Fibroblast of upper back skin (primary cell): ENCODE results near the gene ZNF768.
"Not testable (repeated sequence)": the region's sequence is repeated elsewhere in the genome, so short reads cannot be mapped to it uniquely, and the experiment has no call there.

Experiments used
- DNase-seq: peaks from one replicate; pipeline ENCODE4 v3.0.0-alpha.2; 2013

Gene ZNF768

GRCh38 chr16:30555315-30556124 lies 29.2 kb upstream of the ZNF768 start:
- no peak for DNase-seq

GRCh38 chr16:30554557-30555314 lies 28.4 kb upstream of the ZNF768 start:
- no peak for DNase-seq

DNA sequence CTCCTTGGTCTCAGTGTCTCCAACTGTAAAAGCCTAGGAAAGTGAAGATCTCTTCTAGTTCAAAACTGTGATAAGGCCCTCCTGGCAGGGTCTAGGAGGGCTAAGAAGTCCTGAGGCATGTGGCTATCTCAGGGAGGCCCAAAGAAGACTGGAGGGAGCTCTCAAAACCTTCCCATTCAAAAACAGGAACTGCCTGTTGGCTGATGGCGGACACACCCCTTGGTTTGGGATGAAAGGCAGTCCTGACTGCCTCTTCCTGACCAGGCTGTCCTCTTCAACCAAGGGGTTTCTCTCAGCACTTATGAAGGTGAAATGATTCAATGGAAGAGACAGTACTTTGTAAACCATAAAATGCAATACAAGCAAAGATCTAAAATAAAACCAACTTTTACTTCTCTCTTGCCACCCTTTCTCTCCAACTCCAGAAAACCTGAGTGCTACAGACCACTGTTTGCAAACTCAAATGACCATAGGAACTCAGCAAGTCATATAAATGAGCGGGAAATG lies 27.1 kb upstream of the ZNF768 start:
- no peak for DNase-seq

- DNase-seq, result no peak
These were observed 26.6 kb upstream of the ZNF768 start for GRCh38 chr16:30552956-30553355.

DNA sequence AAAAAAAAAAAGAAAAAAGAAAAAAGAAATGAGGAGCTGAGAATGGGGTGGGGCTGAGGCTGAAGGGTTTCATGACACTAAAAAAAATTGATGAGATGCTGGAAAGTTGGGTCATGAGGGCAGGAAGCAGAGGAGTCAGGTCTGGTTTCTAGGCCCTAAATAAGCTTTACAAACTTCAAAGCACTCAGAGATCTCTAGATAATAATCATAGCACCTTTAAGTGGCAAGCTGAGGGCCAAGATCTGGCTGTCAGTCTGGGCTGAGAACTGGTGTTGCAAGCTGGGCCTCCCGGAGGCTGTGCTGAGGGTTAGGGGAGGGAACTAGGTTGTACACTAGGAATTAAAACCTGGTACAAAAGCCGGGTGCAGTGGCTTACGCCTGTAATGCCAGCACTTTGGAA lies 25.4 kb upstream of the ZNF768 start:
- no peak for DNase-seq

DNA sequence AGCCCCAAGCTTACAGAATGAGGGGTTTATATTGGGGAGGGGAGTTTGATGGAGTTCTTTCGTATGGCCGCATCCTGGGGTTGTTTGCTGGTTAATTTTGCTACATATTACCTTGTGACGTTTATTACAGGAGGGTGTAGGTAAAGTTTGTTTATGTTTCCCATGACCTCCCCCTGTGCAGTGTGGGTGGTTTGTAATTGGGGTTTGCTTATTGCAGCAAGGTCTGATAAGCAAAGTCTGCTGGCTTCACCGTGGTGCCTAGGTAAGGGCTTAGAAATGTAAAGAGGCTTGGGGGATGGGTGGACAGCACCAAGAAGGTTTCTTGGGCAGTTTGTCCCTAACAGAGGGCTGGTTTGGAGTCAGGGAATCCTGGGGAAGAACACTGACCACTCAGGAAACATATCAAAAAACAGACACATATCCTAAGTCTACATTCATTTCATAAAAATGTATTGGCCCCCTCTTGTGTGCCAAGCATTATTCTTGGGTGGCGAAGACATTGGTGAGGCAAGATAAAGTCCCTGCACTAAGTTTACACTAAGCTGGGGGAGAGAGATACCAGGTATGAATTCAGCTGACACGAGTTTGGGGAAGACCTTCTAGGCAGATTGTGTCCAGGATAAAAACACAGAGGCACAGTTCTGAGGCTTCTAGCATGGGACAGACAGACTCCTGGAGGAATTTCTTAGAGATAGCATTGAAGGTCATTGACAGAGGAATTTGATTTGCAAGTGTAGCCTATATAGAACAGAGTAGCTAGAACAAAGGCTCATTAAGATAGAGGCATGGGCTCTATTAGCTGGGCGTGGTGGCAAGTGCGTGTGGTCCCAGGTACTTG lies 22.3 kb upstream of the ZNF768 start:
- no peak for DNase-seq

GRCh38 chr16:30546115-30546514 lies 19.7 kb upstream of the ZNF768 start:
- no peak for DNase-seq

GRCh38 chr16:30543067-30543466 lies 16.7 kb upstream of the ZNF768 start:
- no peak for DNase-seq

DNA sequence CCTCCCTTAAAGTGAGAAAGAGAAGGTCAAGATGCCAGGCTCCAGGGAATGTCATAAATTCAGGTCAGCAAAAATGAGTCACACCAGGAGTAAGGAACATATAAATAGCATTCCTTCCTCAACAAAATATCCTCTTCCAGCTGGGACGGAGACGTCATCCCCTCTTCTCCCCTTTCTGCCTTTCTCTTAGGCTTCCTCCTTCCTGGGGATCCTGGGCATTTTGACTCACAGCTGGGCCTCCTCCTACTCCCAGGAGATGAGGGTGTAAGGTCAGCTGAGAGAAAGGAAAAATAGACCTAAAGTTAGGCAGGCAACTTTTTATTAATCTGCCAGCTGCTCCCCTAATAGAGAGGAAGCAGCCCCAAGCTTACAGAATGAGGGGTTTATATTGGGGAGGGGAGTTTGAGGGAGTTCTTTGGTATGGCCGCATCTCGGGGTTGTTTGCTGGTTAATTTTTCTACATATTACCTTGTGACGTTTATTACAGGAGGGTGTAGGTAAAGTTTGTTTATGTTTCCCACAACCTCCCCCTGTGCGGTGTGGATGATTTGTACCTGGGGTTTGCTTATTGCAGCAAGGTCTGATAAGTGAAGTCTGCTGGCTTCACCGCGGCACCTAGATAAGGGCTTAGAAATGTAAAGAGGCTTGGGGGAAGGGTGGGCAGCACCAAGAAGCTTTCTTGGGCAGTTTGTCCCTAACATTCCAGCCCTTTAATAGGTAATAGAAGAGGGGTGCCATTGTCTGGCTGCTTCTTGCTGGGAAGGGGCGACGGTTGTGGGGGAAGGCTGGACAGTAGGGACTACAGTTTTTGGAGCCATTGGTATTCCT lies 15.3 kb upstream of the ZNF768 start:
- DNase-seq, result peak; percentile 63

DNA sequence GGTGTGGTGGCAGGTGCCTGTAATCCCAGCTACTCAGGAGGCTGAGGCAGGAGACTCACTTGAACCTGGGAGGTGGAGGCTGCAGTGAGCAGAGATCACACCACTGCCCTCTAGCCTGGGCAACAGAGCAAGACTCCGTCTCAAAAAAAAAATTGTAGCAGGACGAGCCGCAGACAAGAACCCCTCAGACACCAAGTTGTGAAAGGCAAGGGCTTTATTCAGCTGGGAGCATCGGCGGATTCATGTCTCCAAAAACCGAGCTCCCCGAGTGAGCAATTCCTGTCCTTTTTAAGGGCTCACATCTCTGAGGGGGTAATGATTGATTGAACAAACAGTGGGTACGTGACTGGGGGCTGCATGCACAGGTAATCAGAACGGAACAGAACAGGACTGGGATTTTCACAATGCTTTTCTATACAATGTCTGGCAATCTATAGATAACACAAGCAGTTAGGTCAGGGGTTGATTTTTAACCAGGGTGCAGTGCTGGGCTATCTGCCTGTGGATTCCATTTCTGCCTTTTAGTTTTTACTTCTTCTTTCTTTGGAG lies 14.6 kb upstream of the ZNF768 start:
- DNase-seq, result not testable (repeated sequence)

- DNase-seq, result not testable (repeated sequence)
These were observed 13.7 kb upstream of the ZNF768 start for GRCh38 chr16:30539986-30540526.

DNA sequence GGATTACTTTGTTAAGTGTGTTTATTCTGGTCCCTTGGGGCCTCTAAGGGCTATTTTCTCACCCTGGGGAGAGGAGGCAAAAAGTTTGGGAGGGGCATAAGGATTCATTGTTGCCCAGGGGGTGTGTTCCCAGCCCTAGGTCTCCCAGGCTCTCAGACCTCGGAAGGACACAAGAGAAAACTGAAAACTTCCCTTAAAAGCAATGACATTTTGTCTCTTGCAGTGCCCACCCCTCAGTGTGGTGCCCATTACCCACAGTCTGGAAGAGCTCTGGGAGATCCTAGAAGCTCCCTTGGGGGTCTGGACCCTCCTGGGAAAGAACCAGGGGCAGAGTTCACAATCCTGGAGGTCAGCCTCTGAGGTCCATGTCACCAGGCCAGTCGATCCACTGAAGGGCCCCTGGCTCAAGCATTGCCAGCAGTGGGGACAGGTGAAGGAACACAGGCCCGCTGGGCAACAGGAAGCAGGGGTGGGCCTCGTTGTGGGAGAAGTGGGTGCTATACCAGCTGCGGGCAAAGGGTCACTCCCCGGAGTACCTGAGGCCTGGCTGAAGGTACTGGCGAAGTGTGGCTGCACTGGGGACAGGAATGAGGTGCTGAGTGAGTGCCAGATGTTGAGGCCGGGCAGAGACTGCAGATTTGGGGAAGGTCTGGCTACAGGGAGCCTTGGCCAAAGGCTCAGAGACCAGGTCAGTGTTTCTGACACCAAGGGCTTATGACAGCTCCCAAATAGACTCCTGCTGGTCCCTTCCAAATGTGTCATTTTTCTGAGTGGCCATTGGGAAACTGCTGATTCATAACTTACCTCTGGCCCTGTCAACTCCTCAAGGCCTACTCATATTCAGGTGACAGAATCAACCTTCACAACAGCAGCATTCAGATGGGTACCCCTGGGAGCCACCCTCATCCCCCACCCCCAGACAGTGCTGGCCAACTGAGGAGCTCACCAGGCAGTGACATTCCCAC lies 12.9 kb upstream of the ZNF768 start:
- DNase-seq, result no peak

- not testable (repeated sequence) for DNase-seq
These were observed 10.1 kb upstream of the ZNF768 start for GRCh38 chr16:30536391-30537024.

DNA sequence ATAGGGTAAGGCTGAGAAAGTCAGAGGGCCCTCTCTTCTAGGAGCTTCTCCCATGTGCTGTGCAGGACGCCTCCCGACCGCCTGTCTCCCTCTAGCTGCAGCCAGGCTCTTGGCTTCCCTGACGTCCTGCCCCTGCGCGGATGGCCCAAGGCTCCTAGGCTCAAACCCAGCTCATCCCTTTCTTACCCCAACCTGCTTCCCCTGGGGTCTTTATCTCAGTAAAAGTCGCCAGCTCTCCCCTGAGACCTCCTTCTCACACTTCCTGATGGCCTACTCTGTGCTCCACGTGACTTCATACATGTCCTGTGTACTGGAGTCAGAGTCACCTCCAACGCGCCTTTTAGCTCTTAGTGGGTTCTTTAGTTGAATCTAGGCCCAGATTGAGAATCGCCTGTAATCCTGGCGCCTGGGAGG lies 9.4 kb upstream of the ZNF768 start:
- peak; percentile 72 for DNase-seq

DNA sequence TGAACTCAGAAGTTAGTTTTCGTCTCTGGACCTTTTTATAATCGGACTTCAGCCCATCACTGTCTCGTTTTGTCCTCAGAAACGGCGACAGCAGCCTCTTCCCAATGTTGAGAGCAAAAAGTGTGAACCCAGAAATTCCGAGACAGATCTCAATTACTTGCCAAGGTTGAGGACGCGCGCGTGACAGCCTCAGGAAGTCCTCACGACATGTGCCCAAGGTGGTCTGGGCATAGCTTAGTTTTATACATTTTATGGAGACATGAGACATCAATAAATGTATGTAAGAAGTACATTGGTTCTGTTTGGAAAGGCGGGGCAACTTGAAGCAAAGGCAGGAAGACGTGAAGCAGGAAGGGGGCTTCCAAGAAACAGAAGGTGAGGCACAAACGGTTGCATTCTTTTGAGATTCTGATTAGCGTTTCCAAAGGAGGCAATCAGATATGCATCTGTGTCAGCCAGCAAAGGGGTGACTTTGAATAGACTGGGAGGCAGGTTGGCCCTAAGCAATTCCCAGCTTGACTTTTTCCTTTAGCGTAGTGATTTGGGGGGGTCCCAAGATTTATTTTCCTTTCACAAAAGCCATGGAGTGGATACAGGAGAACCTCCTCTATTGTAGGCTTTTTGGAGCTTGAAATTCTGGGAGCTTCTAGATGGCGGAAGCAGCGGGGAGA lies 8.9 kb upstream of the ZNF768 start:
- DNase-seq, result peak; percentile 21

GRCh38 chr16:30534368-30535105 lies 8.2 kb upstream of the ZNF768 start, which contains the start of gene ZNF747:
Gene ZNF747 (minus strand): TSS chr16:30534858. CDS start chr16:30534679, 179 bp downstream.
- peak; percentile 82 for DNase-seq

DNA sequence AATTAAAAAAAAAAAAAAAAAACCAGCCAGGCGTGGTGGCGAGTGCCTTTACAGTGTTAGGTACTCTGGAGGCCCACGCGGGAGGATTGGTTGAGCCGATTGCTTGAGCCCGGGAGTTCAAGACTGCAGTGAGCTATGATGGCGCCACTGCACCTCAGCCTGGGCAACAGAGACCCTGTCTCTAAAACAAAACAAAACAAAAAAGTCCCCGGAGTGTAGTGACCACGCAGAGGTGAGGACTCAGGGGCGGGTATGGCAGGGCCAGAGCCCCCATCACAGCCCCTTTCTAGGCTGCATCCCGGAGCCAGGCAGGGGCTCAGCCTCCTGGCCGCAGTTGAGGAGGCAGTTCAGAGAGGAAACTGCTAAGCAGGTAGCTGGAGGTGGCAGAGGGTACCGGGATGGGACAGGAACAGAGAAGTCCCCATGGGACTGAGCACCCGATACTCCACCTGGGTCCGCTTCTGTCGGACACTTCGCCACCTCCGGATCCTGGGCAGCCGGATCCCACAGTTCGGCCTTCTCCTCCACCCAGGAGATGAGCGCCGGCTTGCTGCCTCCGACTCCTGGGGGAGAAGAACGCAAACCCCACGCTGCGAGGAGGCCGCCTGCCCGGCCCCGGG lies 7.5 kb upstream of the ZNF768 start:
- DNase-seq, result no peak

GRCh38 chr16:30533146-30533522 lies 6.8 kb upstream of the ZNF768 start:
- no peak for DNase-seq
